ENCODE data around the gene ID4. TPM values are rescaled to one million over a fixed set of nuclear protein-coding genes. Genes with fewer than 3 reads are reported as not detected.

The ID4 gene
- total RNA-seq, 4 donors from 2014 or later: 29.2 to 147 (median 57.5) TPM

DNA sequence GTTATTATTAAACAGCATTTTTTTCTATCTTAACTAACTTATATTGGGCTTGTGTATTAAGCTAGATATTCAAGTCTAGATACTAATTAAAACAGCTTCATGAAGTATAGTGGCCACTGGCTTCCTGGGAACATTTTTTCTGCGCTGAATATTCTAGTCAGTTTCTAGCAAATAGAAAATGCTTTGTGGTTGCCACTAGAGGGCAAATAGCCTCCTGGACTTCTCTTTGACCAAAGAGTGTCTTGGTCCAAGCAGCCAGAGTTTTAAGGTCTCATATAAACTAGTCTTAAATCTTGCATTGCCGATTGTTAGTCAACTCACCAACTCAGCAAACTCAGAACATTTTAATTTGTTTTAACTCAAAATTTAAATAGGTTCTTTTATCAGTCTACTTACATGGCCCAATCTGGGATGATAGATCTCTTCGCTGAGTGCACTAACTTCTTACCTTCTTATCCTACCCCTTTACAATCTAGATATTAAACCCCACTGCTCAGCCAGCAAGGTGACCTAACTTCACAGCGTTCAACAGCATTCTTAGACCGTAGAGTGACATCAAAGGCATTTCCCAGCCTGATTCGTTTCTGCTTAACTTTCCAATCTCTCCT is 24.6 kb upstream of the ID4 start:
- no peaks in the 10 kb centered on the region for H3K4me1 ChIP-seq
- no peak overlapping the region for H3K27ac ChIP-seq
- intact Hi-C loops (cut with DNase I; ENCODE audit: low total_unique reads): no loop called here
- no peak for DNase-seq
- TF ChIP-seq, protein P1, sequence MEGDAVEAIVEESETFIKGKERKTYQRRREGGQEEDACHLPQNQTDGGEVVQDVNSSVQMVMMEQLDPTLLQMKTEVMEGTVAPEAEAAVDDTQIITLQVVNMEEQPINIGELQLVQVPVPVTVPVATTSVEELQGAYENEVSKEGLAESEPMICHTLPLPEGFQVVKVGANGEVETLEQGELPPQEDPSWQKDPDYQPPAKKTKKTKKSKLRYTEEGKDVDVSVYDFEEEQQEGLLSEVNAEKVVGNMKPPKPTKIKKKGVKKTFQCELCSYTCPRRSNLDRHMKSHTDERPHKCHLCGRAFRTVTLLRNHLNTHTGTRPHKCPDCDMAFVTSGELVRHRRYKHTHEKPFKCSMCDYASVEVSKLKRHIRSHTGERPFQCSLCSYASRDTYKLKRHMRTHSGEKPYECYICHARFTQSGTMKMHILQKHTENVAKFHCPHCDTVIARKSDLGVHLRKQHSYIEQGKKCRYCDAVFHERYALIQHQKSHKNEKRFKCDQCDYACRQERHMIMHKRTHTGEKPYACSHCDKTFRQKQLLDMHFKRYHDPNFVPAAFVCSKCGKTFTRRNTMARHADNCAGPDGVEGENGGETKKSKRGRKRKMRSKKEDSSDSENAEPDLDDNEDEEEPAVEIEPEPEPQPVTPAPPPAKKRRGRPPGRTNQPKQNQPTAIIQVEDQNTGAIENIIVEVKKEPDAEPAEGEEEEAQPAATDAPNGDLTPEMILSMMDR (IDR thresholded peaks at IDR 0.05): peak; percentile 45 to 63 (median 60)
- TF ChIP-seq POLR2A (IDR thresholded peaks at IDR 0.05): no peak
- no peaks in the 10 kb centered on the region for H3K9me3 ChIP-seq
- no peaks in the 10 kb centered on the region for H3K36me3 ChIP-seq
- no peak overlapping the region for H3K4me3 ChIP-seq
- no peaks in the 10 kb centered on the region for H3K27me3 ChIP-seq

- TF ChIP-seq POLR2A (IDR thresholded peaks at IDR 0.05): no peak
- TF ChIP-seq, protein P1 (IDR thresholded peaks at IDR 0.05): no peak
- DNase-seq: no peak
- H3K27ac ChIP-seq: no peak overlapping the region
- no peak overlapping the region for H3K4me3 ChIP-seq
- no peaks in the 10 kb centered on the region for H3K27me3 ChIP-seq
- intact Hi-C loops (cut with DNase I; ENCODE audit: low total_unique reads): no loop called here
- H3K4me1 ChIP-seq: no peaks in the 10 kb centered on the region
- no peaks in the 10 kb centered on the region for H3K9me3 ChIP-seq
- H3K36me3 ChIP-seq: no peaks in the 10 kb centered on the region
Measured at GRCh38 chr6:19818805-19819204, 18.4 kb upstream of the ID4 start.

GRCh38 chr6:19824058-19824807 is 12.9 kb upstream of the ID4 start:
- DNase-seq: peak; percentile 63 to 72
- H3K27ac ChIP-seq: peak overlapping the region; percentile 41 to 53
- H3K36me3 ChIP-seq: no peaks in the 10 kb centered on the region
- TF ChIP-seq, protein P1 (IDR thresholded peaks at IDR 0.05): no peak
- TF ChIP-seq POLR2A (IDR thresholded peaks at IDR 0.05): no peak
- H3K9me3 ChIP-seq: no peaks in the 10 kb centered on the region
- H3K4me1 ChIP-seq: no peaks in the 10 kb centered on the region
- no peak overlapping the region for H3K4me3 ChIP-seq
- intact Hi-C loops (cut with DNase I; ENCODE audit: low total_unique reads): no loop called here
- H3K27me3 ChIP-seq: no peaks in the 10 kb centered on the region

DNA sequence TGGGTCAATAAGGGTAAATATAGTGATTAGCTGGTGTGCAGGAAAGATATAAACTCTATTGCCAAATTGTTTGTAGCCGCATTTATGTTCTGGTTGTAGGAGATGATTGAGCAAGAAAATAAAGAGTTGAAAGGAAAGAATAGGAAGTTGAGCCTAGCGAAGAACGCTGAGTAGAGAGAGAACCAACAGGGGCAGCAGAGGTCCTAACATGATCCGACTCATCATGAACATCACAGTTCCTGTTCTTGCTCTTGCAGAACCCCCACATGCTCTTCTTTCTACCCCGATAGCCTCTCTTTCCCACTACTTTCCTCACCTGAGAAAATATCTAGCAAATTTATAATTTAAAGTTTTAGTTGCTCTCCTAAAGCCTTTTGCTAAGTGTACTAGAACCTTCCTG is 9.9 kb upstream of the ID4 start:
- H3K36me3 ChIP-seq: no peaks in the 10 kb centered on the region
- H3K4me1 ChIP-seq: no peaks in the 10 kb centered on the region
- H3K27ac ChIP-seq: no peak overlapping the region
- H3K9me3 ChIP-seq: no peaks in the 10 kb centered on the region
- intact Hi-C loops (cut with DNase I; ENCODE audit: low total_unique reads): no loop called here
- TF ChIP-seq POLR2A (IDR thresholded peaks at IDR 0.05): no peak
- TF ChIP-seq, protein P1 (IDR thresholded peaks at IDR 0.05): no peak
- H3K27me3 ChIP-seq: no peaks in the 10 kb centered on the region
- no peak overlapping the region for H3K4me3 ChIP-seq
- DNase-seq: no peak

DNA sequence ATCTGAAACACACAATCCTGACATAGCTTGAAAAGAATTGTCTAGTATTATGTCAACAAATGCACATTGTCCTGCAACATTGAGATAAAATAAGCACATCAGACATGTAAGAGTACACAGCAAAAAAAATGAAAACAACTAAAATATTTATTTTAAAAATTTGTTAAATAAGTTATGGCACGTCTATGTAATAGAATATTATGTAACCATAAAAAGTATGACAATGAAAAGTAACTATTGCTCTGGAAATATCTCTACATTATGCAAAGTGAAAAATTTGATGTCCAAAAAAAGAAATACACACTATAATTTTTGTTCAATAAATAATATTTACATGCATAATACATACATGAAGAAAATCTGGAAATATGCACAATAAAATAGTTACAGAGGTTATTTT is 9.3 kb upstream of the ID4 start:
- TF ChIP-seq, protein P1 (IDR thresholded peaks at IDR 0.05): no peak
- no peak for TF ChIP-seq POLR2A (IDR thresholded peaks at IDR 0.05)
- H3K27me3 ChIP-seq: no peaks in the 10 kb centered on the region
- no peaks in the 10 kb centered on the region for H3K36me3 ChIP-seq
- no peak overlapping the region for H3K27ac ChIP-seq
- DNase-seq: no peak
- intact Hi-C loops (cut with DNase I; ENCODE audit: low total_unique reads): no loop called here
- no peaks in the 10 kb centered on the region for H3K9me3 ChIP-seq
- H3K4me1 ChIP-seq: no peaks in the 10 kb centered on the region
- H3K4me3 ChIP-seq: no peak overlapping the region

Measured in uterus (tissue), 4 donors.